Endothelial cell of umbilical vein (primary cell): Measurements from ENCODE around the gene PLA2G4B. TPM values are rescaled to one million over a fixed set of nuclear protein-coding genes. Genes with fewer than 3 reads are reported as not detected.

Experiments
- BruUV-seq: library from RNA; stranded (reverse); fragments of 400-500 nt; replicated peaks from 2 replicates; lab custom pipeline; 2021; lab: Mats Ljungman, UMichigan
- CTCF ChIA-PET: fragments of 300-600, 350-600 bp; sonication (Branson Sonifier 250); formaldehyde crosslinking; loops from one replicate; lab custom pipeline; 2021; ENCODE audit warnings: antibody characterized with exemption, inconsistent platforms; lab: Charles Lee
- POLR2A ChIA-PET: fragments of 300-600, 350-600 bp; sonication (Branson Sonifier 250); formaldehyde crosslinking; loops from one replicate; lab custom pipeline; 2021; ENCODE audit warnings: antibody characterized with exemption, inconsistent platforms; lab: Charles Lee
- DNase-seq: peaks from one replicate; pipeline ENCODE4 v3.0.0-alpha.2; 2011; ENCODE audit warnings: low read depth, low spot score
- FAIRE-seq: peaks from 2 replicates; lab custom pipeline; 2011; peaks lifted over from hg19 to GRCh38; lab: Jason Lieb, UNC
- H2AFZ ChIP-seq: 2 replicates; pipeline ENCODE4 v1.6.0; 2012; ENCODE audit warnings: low read depth, low read length, control low read depth, inconsistent platforms
- H3K27ac ChIP-seq: 2 replicates; pipeline ENCODE4 v1.5.1; 2011; ENCODE audit warnings: low read depth, mild to moderate bottlenecking, control low read depth, low read length, moderate library complexity; ENCODE audit not compliant: insufficient read depth
- H3K27me3 ChIP-seq, 2 experiments: 2 replicates each; pipeline versions ENCODE4 v1.6.0 to v1.6.1; 2011; ENCODE audit warnings: low read length in 2 of 2, mixed read lengths in 1 of 2; ENCODE audit not compliant: control insufficient read depth in 2 of 2, insufficient read depth in 2 of 2
- H3K36me3 ChIP-seq, 2 experiments: 2 replicates in 1 of 2; 3 replicates in 1 of 2; pipeline ENCODE4 v1.5.1; 2011; ENCODE audit warnings: low read length in 2 of 2, mild to moderate bottlenecking in 1 of 2, moderate library complexity in 1 of 2; ENCODE audit not compliant: control insufficient read depth in 2 of 2, insufficient read depth in 2 of 2; ENCODE audit errors: extremely low read depth in 1 of 2
- H3K4me1 ChIP-seq: 3 replicates; pipeline ENCODE4 v1.5.1; 2011; ENCODE audit warnings: mild to moderate bottlenecking, low read length; ENCODE audit not compliant: control insufficient read depth, insufficient read depth; ENCODE audit errors: extremely low read depth
- H3K4me2 ChIP-seq: 2 replicates; pipeline ENCODE4 v1.6.1; 2011; ENCODE audit warnings: low read length, control low read depth, mixed read lengths; ENCODE audit not compliant: insufficient read depth
- H3K4me3 ChIP-seq, 3 experiments: fragments of 200-600 bp in 1 of 3; sonication (generic), shearing (Covaris generic) in 1 of 3; replicated peaks in 1 of 3; 2 replicates each; pipeline ENCODE4 v1.5.1; 2011 to 2016; ENCODE audit warnings: control low read depth in 3 of 3, low read length in 3 of 3, mild to moderate bottlenecking in 2 of 3, inconsistent platforms in 1 of 3, low read depth in 1 of 3, moderate library complexity in 1 of 3; ENCODE audit not compliant: insufficient read depth in 1 of 3
- H3K79me2 ChIP-seq: 2 replicates; pipeline ENCODE4 v1.6.0; 2012; ENCODE audit warnings: low read length, inconsistent platforms; ENCODE audit not compliant: control insufficient read depth, insufficient read depth
- H3K9ac ChIP-seq: replicated peaks from 2 replicates; pipeline ENCODE3; 2011; ENCODE audit warnings: low read length, control low read depth; ENCODE audit not compliant: insufficient read depth; ENCODE audit errors: extremely low read depth
- H3K9me1 ChIP-seq: replicated peaks from 3 replicates; pipeline ENCODE4 v1.6.0; 2011; ENCODE audit warnings: mild to moderate bottlenecking, low read length; ENCODE audit not compliant: control insufficient read depth, insufficient read depth; ENCODE audit errors: extremely low read depth
- H3K9me3 ChIP-seq: replicated peaks from 2 replicates; pipeline ENCODE4 v1.5.1; 2012; ENCODE audit warnings: low read length, inconsistent platforms; ENCODE audit not compliant: control insufficient read depth, insufficient read depth
- H4K20me1 ChIP-seq: replicated peaks from 2 replicates; pipeline ENCODE3; 2011; ENCODE audit warnings: mild to moderate bottlenecking, low read length; ENCODE audit not compliant: control insufficient read depth, insufficient read depth; ENCODE audit errors: extremely low read depth
- EZH2 ChIP-seq: IDR thresholded peaks from 2 replicates; pipeline ENCODE4 v1.6.1; 2012; ENCODE audit warnings: borderline replicate concordance, low read depth, mild to moderate bottlenecking, moderate library complexity, low read length, inconsistent platforms; ENCODE audit not compliant: severe bottlenecking
- FOS ChIP-seq: IDR thresholded peaks from 2 replicates; pipeline ENCODE4 v1.6.1; 2011; ENCODE audit warnings: mild to moderate bottlenecking, low read length, moderate library complexity, borderline replicate concordance; ENCODE audit not compliant: insufficient read depth
- GATA2 ChIP-seq: IDR thresholded peaks from 2 replicates; pipeline ENCODE4 v1.7.0; 2011; ENCODE audit warnings: low read depth, mild to moderate bottlenecking, moderate library complexity, mixed read lengths, low read length; ENCODE audit not compliant: insufficient read length, insufficient read depth
- JUN ChIP-seq: IDR thresholded peaks from 2 replicates; pipeline ENCODE4 v1.6.1; 2011; ENCODE audit warnings: borderline replicate concordance, low read depth; ENCODE audit not compliant: insufficient read length, insufficient read depth
- MAX ChIP-seq: IDR thresholded peaks from 2 replicates; pipeline ENCODE4 v1.6.1; 2011; ENCODE audit not compliant: insufficient read depth, insufficient read length
- MYC ChIP-seq: IDR thresholded peaks from one replicate; pipeline ENCODE4 v1.6.1; 2011; ENCODE audit warnings: mild to moderate bottlenecking, low read depth, low read length
- POLR2A ChIP-seq: IDR thresholded peaks from 2 replicates; pipeline ENCODE4 v1.6.1; 2012; ENCODE audit warnings: low read depth, mild to moderate bottlenecking, control low read depth, low read length
- POLR2AphosphoS5 ChIP-seq: IDR thresholded peaks from 2 replicates; pipeline ENCODE4 v1.6.1; 2012; ENCODE audit warnings: low read depth, mild to moderate bottlenecking, control low read depth, low read length, moderate library complexity; ENCODE audit not compliant: insufficient read depth
- dilution Hi-C: fragments of 300-500 bp; cut with MboI; formaldehyde crosslinking; loops from one replicate; pipeline ENCODE4 v1.15.0; 2019; ENCODE audit warnings: low sequenced_read_pairs; ENCODE audit not compliant: extremely low pct_ligation_motif_present
- intact Hi-C: fragments of 100-400 bp; cut with micrococcal nuclease; formaldehyde crosslinking; loops from one replicate; pipeline ENCODE4 v1.10.0; 2022
- microRNA-seq: library from miRNA; unstranded; fragments of <30 nt; microRNA quantifications from one replicate; pipeline ENCODE4 v1.2.0, GENCODE V29; 2021; ENCODE audit warnings: borderline number of aligned reads, borderline replicate concordance
- polyA plus RNA-seq, 4 experiments: library from polyadenylated mRNA; depleted of rRNA in 3 of 4; stranded (reverse) in 3 of 4; unstranded in 1 of 4; fragments of >200 nt; gene quantifications; 2 replicates each; pipeline versions ENCODE4 v1.2.1 to v1.2.3, GENCODE V29; 2011 to 2012; ENCODE audit warnings: missing spikeins in 1 of 4
- small RNA-seq: library from RNA; depleted of rRNA; stranded (forward); fragments of <200 nt; gene quantifications from one replicate; pipeline ENCODE3, GENCODE V24; 2012; ENCODE audit warnings: low replicate concordance, low read depth; ENCODE audit not compliant: insufficient read depth, insufficient read length
- total RNA-seq: library from RNA; stranded (reverse); gene quantifications from 2 replicates; pipeline ENCODE4 v1.2.3, GENCODE V29; 2021
- TF ChIP-seq, protein P1 (sequence below), 2 donors: IDR thresholded peaks; 1 replicate in 1 of 2; 2 replicates in 1 of 2; pipeline ENCODE4 v1.5.1; 2011; ENCODE audit warnings: low read length in 2 of 2, mild to moderate bottlenecking in 2 of 2, moderate library complexity in 2 of 2, control low read depth in 1 of 2, inconsistent platforms in 1 of 2, low read depth in 1 of 2; ENCODE audit not compliant: insufficient read depth in 1 of 2; ENCODE audit errors: extremely low read depth in 1 of 2

The PLA2G4B gene
- total and polyA plus RNA-seq, 2 donors (not counting 3 experiments of a cell fraction or from before 2014, with no cell fraction given), result 4.0 to 7.9 TPM

- peaks cover 4% of the 10 kb centered on the region for H3K79me2 ChIP-seq
- dilution Hi-C loops (no loop called here), intact Hi-C loops (no loop called here)
- H3K4me1 ChIP-seq, result peaks cover 16% of the 10 kb centered on the region
- no peak overlapping the region for H3K4me3 ChIP-seq
- H4K20me1 ChIP-seq, result no peaks in the 10 kb centered on the region
- FAIRE-seq (no peak), DNase-seq (no peak)
- no peak overlapping the region for H3K27ac ChIP-seq
- no peaks in the 10 kb centered on the region for H3K27me3 ChIP-seq
- no peak for TF ChIP-seq MYC
- TF ChIP-seq MAX, result no peak
- no peak for TF ChIP-seq EZH2
- TF ChIP-seq, protein P1, sequence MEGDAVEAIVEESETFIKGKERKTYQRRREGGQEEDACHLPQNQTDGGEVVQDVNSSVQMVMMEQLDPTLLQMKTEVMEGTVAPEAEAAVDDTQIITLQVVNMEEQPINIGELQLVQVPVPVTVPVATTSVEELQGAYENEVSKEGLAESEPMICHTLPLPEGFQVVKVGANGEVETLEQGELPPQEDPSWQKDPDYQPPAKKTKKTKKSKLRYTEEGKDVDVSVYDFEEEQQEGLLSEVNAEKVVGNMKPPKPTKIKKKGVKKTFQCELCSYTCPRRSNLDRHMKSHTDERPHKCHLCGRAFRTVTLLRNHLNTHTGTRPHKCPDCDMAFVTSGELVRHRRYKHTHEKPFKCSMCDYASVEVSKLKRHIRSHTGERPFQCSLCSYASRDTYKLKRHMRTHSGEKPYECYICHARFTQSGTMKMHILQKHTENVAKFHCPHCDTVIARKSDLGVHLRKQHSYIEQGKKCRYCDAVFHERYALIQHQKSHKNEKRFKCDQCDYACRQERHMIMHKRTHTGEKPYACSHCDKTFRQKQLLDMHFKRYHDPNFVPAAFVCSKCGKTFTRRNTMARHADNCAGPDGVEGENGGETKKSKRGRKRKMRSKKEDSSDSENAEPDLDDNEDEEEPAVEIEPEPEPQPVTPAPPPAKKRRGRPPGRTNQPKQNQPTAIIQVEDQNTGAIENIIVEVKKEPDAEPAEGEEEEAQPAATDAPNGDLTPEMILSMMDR (IDR thresholded peaks at IDR 0.05; ENCODE audit: extremely low read depth in 1 of 2, insufficient read depth in 1 of 2, low read depth in 1 of 2, low read length in 2 of 2), result no peak
- TF ChIP-seq JUN, result no peak
- TF ChIP-seq POLR2A, result no peak
- no peak for TF ChIP-seq FOS
- TF ChIP-seq POLR2AphosphoS5, result no peak
- no peak for TF ChIP-seq GATA2
- no peak overlapping the region for H3K4me2 ChIP-seq
- no TSS peak for BruUV-seq
- no peak overlapping the region for H2AFZ ChIP-seq
- CTCF ChIA-PET, result no interaction called here
- H3K36me3 ChIP-seq, result peaks cover 17 to 29% of the 10 kb centered on the region in 2 experiments
- H3K9me1 ChIP-seq, result no peaks in the 10 kb centered on the region
- no peaks in the 10 kb centered on the region for H3K9me3 ChIP-seq
- POLR2A ChIA-PET, result no interaction called here
- no peak overlapping the region for H3K9ac ChIP-seq
Measured at GRCh38 chr15:41897363-41897799, 58.7 kb downstream of the PLA2G4B start.

Small RNA genes lying within 50 kb of the gene (microRNA-seq; reads per million reads assigned to microRNA genes)
- gene MIR4310, result not detected

Small RNA genes lying within 50 kb of the gene (small RNA-seq; reads per million reads assigned to genes)
- gene JMJD7-PLA2G4B (not detected), gene MIR4310 (not detected), gene RNA5SP393 (not detected)

Other genes with a start within 250 kb of the PLA2G4B start
- 34.0 and 36.5 TPM in 2 replicates for gene MGA, start 178.4 kb upstream of the PLA2G4B start, total RNA-seq
- gene MGA, start 178.4 kb upstream of the PLA2G4B start, polyA plus RNA-seq, result 3.6 and 4.1 TPM in 2 replicates
- gene MAPKBP1, start 64.4 kb upstream of the PLA2G4B start, total RNA-seq, result 49.1 and 55.8 TPM in 2 replicates
- gene MAPKBP1, start 64.4 kb upstream of the PLA2G4B start, polyA plus RNA-seq, result 12.3 and 12.7 TPM in 2 replicates
- gene JMJD7, start 10.8 kb upstream of the PLA2G4B start, total RNA-seq, result 11.4 and 15.0 TPM in 2 replicates
- 7.3 and 7.8 TPM in 2 replicates for gene JMJD7, start 10.8 kb upstream of the PLA2G4B start, polyA plus RNA-seq
- 19.0 and 19.2 TPM in 2 replicates for gene SPTBN5, start 55.2 kb downstream of the PLA2G4B start, total RNA-seq
- 12.0 and 12.6 TPM in 2 replicates for gene SPTBN5, start 55.2 kb downstream of the PLA2G4B start, polyA plus RNA-seq
- gene EHD4, start 133.7 kb downstream of the PLA2G4B start, total RNA-seq, result 126 and 128 TPM in 2 replicates
- 96.7 and 99.1 TPM in 2 replicates for gene EHD4, start 133.7 kb downstream of the PLA2G4B start, polyA plus RNA-seq
- gene PLA2G4E, start 182.2 kb downstream of the PLA2G4B start, total RNA-seq, result not detected in 2 replicates
- not detected in 2 replicates for gene PLA2G4E, start 182.2 kb downstream of the PLA2G4B start, polyA plus RNA-seq